Measurements from ENCODE around the gene SIAH3.

Gene SIAH3

GRCh38 chr13:45859705-45860104, 8.2 kb upstream of the SIAH3 start:
- Histone ChIP-seq H3K9me3 (ENCODE audit: control insufficient read depth, low read length) (no peaks in the 10 kb centered on the region), H3K36me3 (ENCODE audit: control insufficient read depth, insufficient read depth, low read length) (no peaks in the 10 kb centered on the region), H3K4me1 (ENCODE audit: control insufficient read depth, insufficient read depth, low read length) (no peaks in the 10 kb centered on the region), H3K4me3 (ENCODE audit: low read length) (no peak overlapping the region), H3K27me3 (ENCODE audit: control insufficient read depth, insufficient read depth, low read length) (no peaks in the 10 kb centered on the region), H3K9ac (ENCODE audit: low read length) (no peak overlapping the region)

DNA sequence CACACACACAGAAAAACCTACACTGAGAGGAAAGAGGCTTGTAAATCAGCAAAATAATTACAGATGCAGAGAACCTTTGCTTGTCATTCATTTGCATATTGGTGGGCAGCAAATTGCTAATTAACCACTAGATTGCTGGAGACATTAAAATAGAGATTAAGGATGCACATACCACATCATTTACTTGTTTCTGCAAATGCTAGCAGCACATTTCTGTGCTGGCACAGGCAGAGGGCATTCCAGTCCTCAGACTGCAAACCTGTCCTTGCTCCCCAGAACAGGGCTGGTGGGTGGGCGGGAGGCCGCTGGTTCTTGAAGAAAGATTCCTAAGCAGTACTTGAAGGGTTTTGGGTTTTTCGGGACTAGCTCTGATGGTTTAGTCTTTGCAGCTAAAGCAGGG, 941 bp upstream of the SIAH3 start:
- Histone ChIP-seq H3K36me3 (ENCODE audit: control insufficient read depth, insufficient read depth, low read length) (no peaks in the 10 kb centered on the region), H3K4me3 (ENCODE audit: low read length) (no peak overlapping the region), H3K9me3 (ENCODE audit: control insufficient read depth, low read length) (no peaks in the 10 kb centered on the region), H3K27me3 (ENCODE audit: control insufficient read depth, insufficient read depth, low read length) (peaks cover 39% of the 10 kb centered on the region), H3K4me1 (ENCODE audit: control insufficient read depth, insufficient read depth, low read length) (peaks cover 20% of the 10 kb centered on the region), H3K9ac (ENCODE audit: low read length) (no peak overlapping the region)

GRCh38 chr13:45851956-45852355, 403 bp upstream of the SIAH3 start:
- Histone ChIP-seq H3K4me1 (ENCODE audit: control insufficient read depth, insufficient read depth, low read length) (peaks cover 22% of the 10 kb centered on the region), H3K4me3 (ENCODE audit: low read length) (no peak overlapping the region), H3K36me3 (ENCODE audit: control insufficient read depth, insufficient read depth, low read length) (no peaks in the 10 kb centered on the region), H3K27me3 (ENCODE audit: control insufficient read depth, insufficient read depth, low read length) (peaks cover 39% of the 10 kb centered on the region), H3K9me3 (ENCODE audit: control insufficient read depth, low read length) (no peaks in the 10 kb centered on the region), H3K9ac (ENCODE audit: low read length) (no peak overlapping the region)

DNA sequence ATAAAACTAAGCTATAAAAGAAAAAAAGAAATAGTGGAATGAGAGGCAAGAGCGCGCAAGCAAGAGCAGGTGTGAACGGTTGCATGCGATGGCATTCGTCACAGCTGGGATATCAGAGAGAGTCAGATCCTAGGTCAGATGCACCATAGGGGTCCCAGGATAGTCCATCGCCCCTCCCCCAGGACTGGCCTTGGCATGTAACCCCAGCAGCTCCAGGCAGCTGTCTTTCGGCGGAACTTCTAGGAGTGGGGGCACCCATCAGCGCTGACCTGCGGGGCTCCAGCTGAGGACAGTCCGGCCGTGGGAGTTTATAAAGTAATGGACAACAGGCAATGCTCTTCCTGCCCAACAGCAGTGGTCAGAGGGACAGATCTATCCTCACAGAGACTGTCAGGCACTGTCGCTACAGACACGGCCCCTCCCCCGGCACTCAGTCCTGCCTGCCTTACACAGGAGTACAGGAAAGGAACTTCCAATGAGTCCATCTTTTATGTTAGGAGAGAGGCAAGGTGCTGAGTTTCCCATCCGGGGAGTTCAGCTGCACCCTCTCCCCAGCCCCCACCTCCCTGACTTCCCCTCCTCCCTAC, 1.4 kb downstream of the SIAH3 start:
- H3K36me3 ChIP-seq (ENCODE audit: control insufficient read depth, insufficient read depth, low read length): no peaks in the 10 kb centered on the region
- peaks cover 39% of the 10 kb centered on the region for H3K27me3 ChIP-seq (ENCODE audit: control insufficient read depth, insufficient read depth, low read length)
- no peak overlapping the region for H3K9ac ChIP-seq (ENCODE audit: low read length)
- H3K9me3 ChIP-seq (ENCODE audit: control insufficient read depth, low read length): no peaks in the 10 kb centered on the region
- no peak overlapping the region for H3K4me3 ChIP-seq (ENCODE audit: low read length)
- peaks cover 22% of the 10 kb centered on the region for H3K4me1 ChIP-seq (ENCODE audit: control insufficient read depth, insufficient read depth, low read length)

DNA sequence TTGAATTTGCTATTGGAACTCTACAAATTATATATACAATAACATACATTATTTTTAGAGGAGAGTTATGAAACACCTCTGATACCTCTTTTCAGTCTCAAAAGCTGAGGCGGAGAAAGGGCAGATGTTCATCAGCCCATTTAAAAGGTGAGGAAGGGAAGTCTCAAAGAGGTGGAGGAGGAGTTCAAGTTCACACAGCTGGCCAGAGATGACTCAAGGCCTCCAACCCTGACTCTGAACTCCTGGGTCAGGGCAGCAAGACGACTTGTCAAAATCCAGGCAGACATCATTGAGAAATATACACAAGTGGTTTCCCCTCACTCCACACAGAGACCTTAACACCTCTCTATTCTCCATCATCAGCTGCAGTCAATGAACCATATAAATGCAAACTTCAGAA, 2.1 kb downstream of the SIAH3 start:
- peaks cover 22% of the 10 kb centered on the region for H3K4me1 ChIP-seq (ENCODE audit: control insufficient read depth, insufficient read depth, low read length)
- no peaks in the 10 kb centered on the region for H3K9me3 ChIP-seq (ENCODE audit: control insufficient read depth, low read length)
- H3K36me3 ChIP-seq (ENCODE audit: control insufficient read depth, insufficient read depth, low read length): no peaks in the 10 kb centered on the region
- H3K27me3 ChIP-seq (ENCODE audit: control insufficient read depth, insufficient read depth, low read length): peaks cover 39% of the 10 kb centered on the region
- no peak overlapping the region for H3K9ac ChIP-seq (ENCODE audit: low read length)
- H3K4me3 ChIP-seq (ENCODE audit: low read length): no peak overlapping the region

- no peak overlapping the region for H3K4me3 ChIP-seq (ENCODE audit: low read length)
- peaks cover 35% of the 10 kb centered on the region for H3K27me3 ChIP-seq (ENCODE audit: control insufficient read depth, insufficient read depth, low read length)
- H3K36me3 ChIP-seq (ENCODE audit: control insufficient read depth, insufficient read depth, low read length): no peaks in the 10 kb centered on the region
- H3K9ac ChIP-seq (ENCODE audit: low read length): no peak overlapping the region
- H3K4me1 ChIP-seq (ENCODE audit: control insufficient read depth, insufficient read depth, low read length): peaks cover 22% of the 10 kb centered on the region
- H3K9me3 ChIP-seq (ENCODE audit: control insufficient read depth, low read length): no peaks in the 10 kb centered on the region
These were observed 3.9 kb downstream of the SIAH3 start for GRCh38 chr13:45847554-45848224.

DNA sequence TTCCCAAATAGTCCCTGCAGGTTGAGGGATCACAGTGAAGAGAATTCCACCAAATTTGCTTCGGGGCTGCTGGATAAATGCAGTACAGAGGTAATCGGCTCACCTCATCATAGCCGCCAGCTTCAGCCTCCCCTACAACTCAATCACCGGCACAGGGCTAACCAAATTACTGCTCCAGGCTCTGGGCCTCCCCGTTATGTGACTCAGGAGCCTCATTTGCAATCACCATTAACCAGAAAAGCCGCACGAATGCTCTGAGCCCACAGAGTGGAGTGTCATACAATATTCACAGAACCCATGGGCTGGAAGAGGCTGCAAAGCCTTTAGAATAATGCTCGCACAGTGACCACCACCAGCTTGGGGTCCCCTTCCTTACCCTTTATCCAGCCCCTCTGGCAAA, 4.9 kb downstream of the SIAH3 start:
- Histone ChIP-seq H3K9ac (ENCODE audit: low read length) (no peak overlapping the region), H3K4me1 (ENCODE audit: control insufficient read depth, insufficient read depth, low read length) (peaks cover 22% of the 10 kb centered on the region), H3K36me3 (ENCODE audit: control insufficient read depth, insufficient read depth, low read length) (no peaks in the 10 kb centered on the region), H3K4me3 (ENCODE audit: low read length) (no peak overlapping the region), H3K27me3 (ENCODE audit: control insufficient read depth, insufficient read depth, low read length) (peaks cover 29% of the 10 kb centered on the region), H3K9me3 (ENCODE audit: control insufficient read depth, low read length) (no peaks in the 10 kb centered on the region)

GRCh38 chr13:45838171-45838745, 13.3 kb downstream of the SIAH3 start:
- Histone ChIP-seq H3K9ac (ENCODE audit: low read length) (no peak overlapping the region), H3K27me3 (ENCODE audit: control insufficient read depth, insufficient read depth, low read length) (no peaks in the 10 kb centered on the region), H3K4me1 (ENCODE audit: control insufficient read depth, insufficient read depth, low read length) (no peaks in the 10 kb centered on the region), H3K9me3 (ENCODE audit: control insufficient read depth, low read length) (no peaks in the 10 kb centered on the region), H3K36me3 (ENCODE audit: control insufficient read depth, insufficient read depth, low read length) (no peaks in the 10 kb centered on the region), H3K4me3 (ENCODE audit: low read length) (no peak overlapping the region)

DNA sequence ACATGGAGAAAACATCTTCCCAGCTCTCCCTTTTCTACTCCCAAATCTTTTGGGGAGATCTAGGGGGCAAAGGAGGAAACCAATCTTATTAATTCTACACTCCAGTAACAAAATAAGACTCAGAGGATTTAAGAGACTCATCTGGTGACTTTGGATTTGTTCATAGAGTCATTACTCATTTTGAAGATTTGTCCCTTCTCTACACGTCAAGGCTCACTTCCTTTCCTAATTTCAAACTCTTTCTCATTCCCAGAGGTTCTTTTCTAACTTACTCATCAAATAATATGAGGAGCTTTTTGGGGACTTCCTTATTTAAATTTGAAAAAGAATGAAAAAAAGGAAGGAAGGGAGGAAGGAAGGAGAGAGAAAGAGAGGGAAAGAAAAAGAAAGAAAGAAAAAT, 14.4 kb downstream of the SIAH3 start:
- no peak overlapping the region for H3K4me3 ChIP-seq (ENCODE audit: low read length)
- no peaks in the 10 kb centered on the region for H3K4me1 ChIP-seq (ENCODE audit: control insufficient read depth, insufficient read depth, low read length)
- no peak overlapping the region for H3K9ac ChIP-seq (ENCODE audit: low read length)

GRCh38 chr13:45834411-45834994, 17.1 kb downstream of the SIAH3 start:
- Histone ChIP-seq H3K9ac (ENCODE audit: low read length) (no peak overlapping the region), H3K4me1 (ENCODE audit: control insufficient read depth, insufficient read depth, low read length) (no peaks in the 10 kb centered on the region), H3K27me3 (ENCODE audit: control insufficient read depth, insufficient read depth, low read length) (no peaks in the 10 kb centered on the region), H3K4me3 (ENCODE audit: low read length) (no peak overlapping the region), H3K9me3 (ENCODE audit: control insufficient read depth, low read length) (no peaks in the 10 kb centered on the region), H3K36me3 (ENCODE audit: control insufficient read depth, insufficient read depth, low read length) (no peaks in the 10 kb centered on the region)

More for the DNA sequence above, 14.4 kb downstream of the SIAH3 start:
- no peaks in the 10 kb centered on the region for H3K9me3 ChIP-seq (ENCODE audit: control insufficient read depth, low read length)
- no peaks in the 10 kb centered on the region for H3K27me3 ChIP-seq (ENCODE audit: control insufficient read depth, insufficient read depth, low read length)
- no peaks in the 10 kb centered on the region for H3K36me3 ChIP-seq (ENCODE audit: control insufficient read depth, insufficient read depth, low read length)

DNA sequence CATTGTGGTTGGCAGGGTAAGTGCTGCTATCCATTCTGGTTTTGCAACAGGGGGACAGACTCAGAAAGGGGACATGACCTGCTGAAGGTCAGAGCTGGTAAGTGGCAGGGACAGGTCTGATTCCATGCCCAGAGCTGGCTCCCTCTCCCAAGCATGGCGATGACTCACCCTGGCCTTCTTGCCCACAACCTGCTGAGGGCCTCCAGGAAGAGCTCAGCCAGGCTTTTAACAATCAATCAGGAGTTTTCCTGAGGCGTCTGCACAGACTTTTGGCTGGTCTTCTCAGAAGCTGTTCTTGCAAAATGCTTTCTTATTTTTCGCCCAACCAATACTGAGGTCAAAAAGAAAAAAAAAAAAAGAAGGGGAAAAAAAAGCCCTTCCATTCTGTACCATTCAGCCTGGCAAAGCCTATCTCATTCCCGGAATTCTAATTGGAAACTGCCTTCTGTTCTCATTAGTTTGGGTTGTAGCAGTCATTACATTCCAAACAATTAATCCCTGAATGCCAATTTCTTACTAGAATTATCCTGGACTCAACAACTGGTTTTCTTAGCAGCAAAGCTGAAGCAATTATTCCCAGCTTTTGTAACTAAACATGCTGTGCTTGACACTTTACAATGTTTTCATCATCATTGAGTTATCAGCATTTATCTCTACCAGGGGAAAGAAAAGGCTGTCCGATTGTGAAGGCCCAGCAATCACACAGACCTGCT, 17.7 kb downstream of the SIAH3 start:
- Histone ChIP-seq H3K4me1 (ENCODE audit: control insufficient read depth, insufficient read depth, low read length) (no peaks in the 10 kb centered on the region), H3K27me3 (ENCODE audit: control insufficient read depth, insufficient read depth, low read length) (no peaks in the 10 kb centered on the region), H3K9ac (ENCODE audit: low read length) (no peak overlapping the region), H3K9me3 (ENCODE audit: control insufficient read depth, low read length) (no peaks in the 10 kb centered on the region), H3K36me3 (ENCODE audit: control insufficient read depth, insufficient read depth, low read length) (no peaks in the 10 kb centered on the region), H3K4me3 (ENCODE audit: low read length) (no peak overlapping the region)

- no peak overlapping the region for H3K4me3 ChIP-seq (ENCODE audit: low read length)
- H3K9ac ChIP-seq (ENCODE audit: low read length): no peak overlapping the region
- H3K4me1 ChIP-seq (ENCODE audit: control insufficient read depth, insufficient read depth, low read length): no peaks in the 10 kb centered on the region
- no peaks in the 10 kb centered on the region for H3K27me3 ChIP-seq (ENCODE audit: control insufficient read depth, insufficient read depth, low read length)
- H3K36me3 ChIP-seq (ENCODE audit: control insufficient read depth, insufficient read depth, low read length): no peaks in the 10 kb centered on the region
- no peaks in the 10 kb centered on the region for H3K9me3 ChIP-seq (ENCODE audit: control insufficient read depth, low read length)
These were observed 18.3 kb downstream of the SIAH3 start for GRCh38 chr13:45833242-45833641.

Measured in mucosa of stomach (tissue), 1 donor.